ENCODE data around the gene INPP4B.

Gene INPP4B

DNA sequence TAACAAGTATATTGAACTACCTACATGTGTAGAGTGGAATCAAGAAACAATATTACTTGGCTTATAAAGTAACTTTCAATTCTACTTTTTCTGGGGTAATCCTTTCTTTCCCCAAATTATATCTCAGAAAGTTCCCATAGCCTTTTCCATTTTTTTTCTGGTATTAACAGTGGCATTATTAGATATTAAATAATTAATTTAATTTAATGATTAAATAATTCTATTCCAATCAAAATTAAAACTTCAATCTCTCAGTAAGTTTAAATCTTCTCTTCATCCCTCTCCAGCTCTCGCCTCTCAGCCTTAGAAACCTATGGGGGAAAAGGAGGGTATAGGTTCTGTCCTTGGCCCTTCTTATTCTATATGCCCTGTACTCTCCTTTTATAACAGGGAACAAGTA is 262.4 kb downstream of the INPP4B start:
- Mint-ChIP-seq H3K4me3 (no peak overlapping the region), H3K36me3 (peaks cover 52% of the 10 kb centered on the region), H3K9me3 (peaks cover 2% of the 10 kb centered on the region), H3K4me1 (peaks cover 10% of the 10 kb centered on the region), H3K27me3 (no peaks in the 10 kb centered on the region), H3K27ac (no peak overlapping the region)
- no peak for DNase-seq
- CTCF ChIA-PET: no interaction called here

DNA sequence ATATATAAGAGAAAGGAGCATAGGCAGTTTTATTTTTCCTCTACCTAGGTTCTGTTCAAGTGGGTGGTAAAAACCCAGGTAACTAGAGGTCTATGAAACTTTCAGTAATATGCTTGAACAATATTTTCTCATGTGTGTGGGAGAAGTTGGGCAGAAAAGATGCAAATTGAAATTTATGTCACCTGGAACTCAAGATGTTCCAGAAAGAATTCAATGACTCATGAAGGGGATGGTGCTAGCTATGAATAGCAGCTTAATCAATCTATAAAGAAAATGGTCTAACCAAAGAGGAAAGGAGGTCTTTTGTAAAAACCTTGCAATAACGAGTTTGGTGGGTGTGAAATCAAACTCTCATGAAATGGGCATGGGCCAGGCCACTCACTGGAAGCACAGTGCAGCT is 263.8 kb downstream of the INPP4B start:
- DNase-seq: no peak
- H3K27ac Mint-ChIP-seq: no peak overlapping the region
- CTCF ChIA-PET: interaction anchor here (0.7 kb wide), 1 partner anchor 25 kb away, joined by 4 read pairs; no protein-coding TSS in a partner anchor
- peaks cover 55% of the 10 kb centered on the region for H3K36me3 Mint-ChIP-seq
- H3K4me3 Mint-ChIP-seq: no peak overlapping the region
- H3K27me3 Mint-ChIP-seq: no peaks in the 10 kb centered on the region
- H3K4me1 Mint-ChIP-seq: peaks cover 10% of the 10 kb centered on the region
- H3K9me3 Mint-ChIP-seq: peaks cover 2% of the 10 kb centered on the region

DNA sequence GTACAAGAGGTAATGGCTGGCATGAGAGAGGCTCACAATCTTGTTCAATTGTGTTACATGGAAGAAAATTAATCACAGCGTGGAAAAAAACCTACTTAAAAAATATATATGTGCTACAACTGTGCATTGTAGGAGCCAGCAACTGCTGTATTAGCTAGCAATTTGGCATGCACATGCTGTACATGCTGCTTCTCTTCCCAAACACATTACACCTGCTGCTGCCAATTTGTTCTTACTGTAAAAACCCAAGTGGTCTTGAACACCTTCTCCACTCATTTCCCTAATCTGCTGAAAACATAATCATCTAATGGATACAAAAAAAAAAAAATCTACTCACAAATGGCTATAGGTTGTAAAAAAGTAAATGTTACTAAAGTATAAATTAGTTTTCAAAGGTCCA is 264.2 kb downstream of the INPP4B start:
- CTCF ChIA-PET: interaction anchor here (0.7 kb wide), 1 partner anchor 24 kb away, joined by 4 read pairs; no protein-coding TSS in a partner anchor
- peaks cover 10% of the 10 kb centered on the region for H3K4me1 Mint-ChIP-seq
- no peak overlapping the region for H3K4me3 Mint-ChIP-seq
- H3K9me3 Mint-ChIP-seq: peaks cover 2% of the 10 kb centered on the region
- H3K36me3 Mint-ChIP-seq: peaks cover 58% of the 10 kb centered on the region
- no peak overlapping the region for H3K27ac Mint-ChIP-seq
- no peaks in the 10 kb centered on the region for H3K27me3 Mint-ChIP-seq
- no peak for DNase-seq

DNA sequence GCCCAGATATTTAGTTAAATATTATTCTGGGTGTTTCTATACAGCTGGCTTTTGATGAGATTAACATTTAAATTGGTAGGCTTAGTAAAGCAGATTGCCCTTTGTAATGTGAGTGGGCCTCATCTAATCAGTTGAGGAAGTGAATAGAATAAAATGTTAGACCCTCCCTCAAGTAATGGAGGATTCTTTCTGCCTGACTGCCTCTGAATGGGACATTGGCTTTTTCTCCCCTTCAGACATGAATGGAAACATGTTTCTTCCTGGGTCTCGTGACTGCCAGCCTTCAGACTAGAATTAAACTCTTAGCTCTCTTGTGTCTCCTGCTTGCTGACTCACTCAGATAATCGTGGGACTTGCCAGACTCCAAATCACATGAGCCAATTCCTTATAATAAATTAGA is 266.7 kb downstream of the INPP4B start:
- DNase-seq: no peak
- H3K4me1 Mint-ChIP-seq: peaks cover 16% of the 10 kb centered on the region
- H3K27ac Mint-ChIP-seq: no peak overlapping the region
- H3K4me3 Mint-ChIP-seq: no peak overlapping the region
- peaks cover 53% of the 10 kb centered on the region for H3K36me3 Mint-ChIP-seq
- no peaks in the 10 kb centered on the region for H3K9me3 Mint-ChIP-seq
- CTCF ChIA-PET: no interaction called here
- no peaks in the 10 kb centered on the region for H3K27me3 Mint-ChIP-seq

DNA sequence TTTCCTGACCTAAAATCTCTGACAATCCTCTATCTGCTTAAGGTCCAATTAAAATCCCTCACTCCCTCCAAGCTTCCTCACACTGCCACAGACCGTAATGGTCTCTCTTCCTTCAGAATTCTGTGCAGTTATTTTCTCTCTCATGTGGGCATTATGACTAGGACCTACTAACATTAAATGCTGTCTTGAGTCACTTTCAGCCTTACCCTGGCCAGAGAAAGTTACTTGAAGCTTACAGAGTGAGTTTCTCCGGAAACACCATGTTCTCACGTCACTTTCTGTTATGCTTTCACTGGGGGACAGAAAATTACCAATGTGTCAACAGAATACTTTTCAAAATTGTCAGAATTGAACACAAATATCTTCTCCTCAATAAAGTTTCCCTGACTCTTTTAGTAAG is 271.8 kb downstream of the INPP4B start:
- Mint-ChIP-seq H3K36me3 (peaks cover 58% of the 10 kb centered on the region), H3K4me1 (peaks cover 38% of the 10 kb centered on the region), H3K9me3 (peaks cover 2% of the 10 kb centered on the region), H3K27ac (peak overlapping the region; percentile 26), H3K4me3 (no peak overlapping the region), H3K27me3 (no peaks in the 10 kb centered on the region)
- no peak for DNase-seq
- CTCF ChIA-PET: interaction anchor here (0.7 to 1.5 kb wide), 2 partner anchors 169 to 220 kb away, joined by 3 to 4 read pairs; no protein-coding TSS in a partner anchor

DNA sequence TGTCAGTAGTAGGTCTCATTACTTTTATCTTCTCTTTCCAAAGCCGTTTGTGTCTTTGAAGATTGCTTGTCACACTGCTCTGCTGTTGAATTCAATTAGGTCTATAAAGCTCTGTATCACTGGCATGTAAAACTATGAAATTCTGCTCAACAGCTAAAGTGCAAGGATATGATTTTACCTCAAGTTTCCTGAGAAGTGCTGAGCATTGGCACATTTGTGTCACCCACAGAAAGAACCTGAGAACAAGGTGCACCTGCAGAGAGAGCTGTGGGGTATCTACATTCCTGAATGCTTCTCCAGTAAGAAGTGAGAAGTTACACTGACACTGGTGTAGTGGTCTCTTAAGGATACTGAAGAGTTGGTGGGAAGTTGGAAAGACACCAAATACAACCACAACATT is 274.0 kb downstream of the INPP4B start:
- CTCF ChIA-PET: interaction anchor here (0.9 kb wide), 1 partner anchor 149 kb away, joined by 3 read pairs; no protein-coding TSS in a partner anchor
- Mint-ChIP-seq H3K36me3 (peaks cover 46% of the 10 kb centered on the region), H3K4me3 (no peak overlapping the region), H3K9me3 (peaks cover 2% of the 10 kb centered on the region), H3K27me3 (no peaks in the 10 kb centered on the region), H3K4me1 (peaks cover 49% of the 10 kb centered on the region), H3K27ac (no peak overlapping the region)
- no peak for DNase-seq

DNA sequence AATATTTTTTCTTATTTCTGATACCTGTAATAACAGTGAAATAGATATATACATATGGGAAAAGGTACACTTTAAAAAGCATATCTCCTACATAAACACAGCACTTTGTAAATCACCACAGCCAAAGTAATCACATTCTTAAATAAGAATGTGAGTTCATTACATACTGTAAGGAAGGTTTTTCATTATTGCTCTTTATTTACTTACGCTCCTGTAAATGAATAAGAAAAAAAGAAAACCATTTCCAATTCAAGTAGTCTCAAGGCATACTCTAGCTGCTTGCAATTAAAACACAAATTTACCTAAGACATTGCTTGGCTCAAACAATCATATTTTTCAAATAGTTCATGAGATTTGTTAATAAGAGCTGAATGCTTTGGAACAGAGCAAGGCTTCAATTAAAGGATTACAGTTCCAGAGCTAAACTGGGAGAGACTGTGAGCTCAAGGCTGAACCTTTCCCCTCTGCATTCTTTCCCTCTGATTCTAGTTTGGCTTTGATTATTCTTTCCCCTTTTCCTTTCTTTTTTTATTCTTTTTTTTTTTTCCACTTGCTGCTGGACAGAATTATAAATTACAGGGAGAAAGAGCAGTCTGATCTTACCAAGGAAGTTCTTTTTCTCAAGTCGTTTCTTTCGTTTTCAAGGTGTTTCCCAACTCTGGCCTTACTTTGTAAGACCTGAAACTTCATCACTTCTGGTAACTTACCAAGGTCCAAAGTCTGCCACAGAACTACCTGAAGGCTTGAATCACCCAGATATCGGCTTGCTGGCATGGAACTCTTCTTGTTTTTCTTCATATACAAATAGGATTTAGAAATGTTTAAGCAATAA is 278.3 kb downstream of the INPP4B start:
- Mint-ChIP-seq H3K27me3 (no peaks in the 10 kb centered on the region), H3K36me3 (peaks cover 22% of the 10 kb centered on the region), H3K4me1 (peaks cover 67% of the 10 kb centered on the region), H3K4me3 (peak overlapping the region; percentile 80), H3K9me3 (peaks cover 3% of the 10 kb centered on the region), H3K27ac (peak overlapping the region; percentile 90)
- CTCF ChIA-PET: interaction anchor here (0.6 to 4.7 kb wide), 13 partner anchors 12 to 440 kb away, joined by 3 to 76 read pairs (median 6); no protein-coding TSS in a partner anchor
- DNase-seq: no peak

DNA sequence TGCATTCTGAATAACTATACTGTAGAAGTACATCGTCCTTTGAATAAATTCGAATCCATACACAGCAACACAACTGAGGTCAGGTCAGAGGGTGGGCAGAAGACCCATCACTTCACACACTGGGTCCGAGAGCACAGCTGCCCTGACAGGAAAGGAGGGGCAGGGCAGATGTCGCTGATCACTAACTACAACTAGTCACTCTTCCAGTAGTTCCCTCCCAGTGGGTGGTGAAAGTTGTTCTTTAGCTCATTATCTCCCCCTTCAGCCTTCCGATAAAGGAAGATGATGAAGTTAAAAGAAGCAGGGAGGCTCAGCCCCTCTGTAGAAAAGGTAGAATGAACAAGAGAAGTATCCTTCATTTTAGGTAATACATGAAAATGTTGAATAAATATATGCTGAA is 278.9 kb downstream of the INPP4B start:
- no peaks in the 10 kb centered on the region for H3K27me3 Mint-ChIP-seq
- peak overlapping the region; percentile 90 for H3K27ac Mint-ChIP-seq
- peaks cover 2% of the 10 kb centered on the region for H3K9me3 Mint-ChIP-seq
- peak; percentile 63 for DNase-seq
- CTCF ChIA-PET: interaction anchor here (0.6 to 4.7 kb wide), 17 partner anchors 12 to 440 kb away, joined by 3 to 76 read pairs (median 4); no protein-coding TSS in a partner anchor
- peaks cover 66% of the 10 kb centered on the region for H3K4me1 Mint-ChIP-seq
- H3K4me3 Mint-ChIP-seq: peak overlapping the region; percentile 80
- peaks cover 20% of the 10 kb centered on the region for H3K36me3 Mint-ChIP-seq

DNA sequence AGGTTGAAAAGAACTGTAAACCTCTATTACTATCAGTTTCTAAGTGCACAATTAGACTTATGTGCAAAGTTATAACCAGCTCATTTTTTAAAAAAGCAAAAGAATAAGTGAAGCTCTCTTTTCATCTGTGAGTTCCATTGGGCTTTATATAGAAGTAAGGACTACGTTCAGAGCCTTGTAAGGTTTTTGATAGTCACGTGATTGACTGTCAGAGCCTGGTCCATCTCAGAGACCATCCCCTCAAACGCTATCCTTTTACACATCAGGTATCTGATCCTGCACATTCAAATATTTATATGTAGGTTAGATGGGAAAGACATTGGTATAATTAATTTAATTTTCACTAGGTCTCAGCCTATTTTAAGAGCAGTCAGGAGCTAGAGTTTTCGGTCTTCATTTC is 279.3 kb downstream of the INPP4B start:
- CTCF ChIA-PET: interaction anchor here (0.7 to 4.7 kb wide), 14 partner anchors 11 to 439 kb away, joined by 3 to 76 read pairs (median 4); no protein-coding TSS in a partner anchor

DNA sequence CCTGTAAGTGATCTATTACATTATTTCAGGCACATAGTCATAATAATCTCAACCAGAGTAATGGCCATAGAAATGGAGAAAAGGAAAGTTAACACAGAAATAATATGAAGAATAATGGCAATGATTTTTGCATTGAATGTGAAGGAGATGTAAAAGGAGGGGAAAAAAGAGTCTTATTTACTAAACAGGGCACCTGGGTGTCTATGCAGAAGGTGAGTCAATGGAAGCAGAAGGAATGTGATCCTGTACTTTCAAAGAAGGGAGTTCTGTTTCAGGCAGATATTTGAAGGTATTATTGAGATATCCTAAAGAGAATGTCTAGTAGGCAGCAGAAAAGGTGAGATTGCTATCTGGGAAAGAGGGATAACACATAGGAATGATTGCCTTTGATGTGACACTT is 279.9 kb downstream of the INPP4B start:
- peaks cover 18% of the 10 kb centered on the region for H3K36me3 Mint-ChIP-seq
- peak overlapping the region; percentile 80 for H3K4me3 Mint-ChIP-seq
- H3K27ac Mint-ChIP-seq: peak overlapping the region; percentile 90
- DNase-seq: no peak
- CTCF ChIA-PET: interaction anchor here (0.9 to 4.7 kb wide), 7 partner anchors 11 to 275 kb away, joined by 3 to 76 read pairs (median 4); no protein-coding TSS in a partner anchor
- peaks cover 2% of the 10 kb centered on the region for H3K9me3 Mint-ChIP-seq
- peaks cover 66% of the 10 kb centered on the region for H3K4me1 Mint-ChIP-seq
- H3K27me3 Mint-ChIP-seq: no peaks in the 10 kb centered on the region

More for the DNA sequence above, 279.3 kb downstream of the INPP4B start:
- H3K9me3 Mint-ChIP-seq: peaks cover 2% of the 10 kb centered on the region
- DNase-seq: no peak
- H3K27me3 Mint-ChIP-seq: no peaks in the 10 kb centered on the region
- H3K27ac Mint-ChIP-seq: peak overlapping the region; percentile 90
- H3K4me1 Mint-ChIP-seq: peaks cover 66% of the 10 kb centered on the region
- peak overlapping the region; percentile 80 for H3K4me3 Mint-ChIP-seq
- H3K36me3 Mint-ChIP-seq: peaks cover 18% of the 10 kb centered on the region

DNA sequence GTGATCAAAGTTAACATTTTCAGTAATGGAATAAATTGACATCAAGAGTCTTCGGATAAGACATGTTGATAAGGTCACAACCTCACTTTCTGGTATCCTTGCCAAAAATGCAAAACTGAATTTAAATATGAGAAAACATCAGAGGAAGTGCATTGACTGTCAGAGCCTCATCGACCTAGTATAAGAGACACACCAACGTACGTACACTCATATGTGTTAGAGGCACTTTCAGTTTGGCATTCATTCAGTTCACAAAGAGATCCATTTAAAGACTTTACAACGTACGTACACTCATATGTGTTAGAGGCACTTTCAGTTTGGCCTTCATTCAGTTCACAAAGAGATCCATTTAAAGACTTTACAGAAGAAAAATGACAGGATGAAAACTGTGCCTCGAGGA is 280.3 kb downstream of the INPP4B start:
- peaks cover 62% of the 10 kb centered on the region for H3K4me1 Mint-ChIP-seq
- peak overlapping the region; percentile 80 for H3K4me3 Mint-ChIP-seq
- peaks cover 15% of the 10 kb centered on the region for H3K36me3 Mint-ChIP-seq
- CTCF ChIA-PET: interaction anchor here (4.6 to 4.7 kb wide), 2 partner anchors 10 to 213 kb away, joined by 42 to 76 read pairs; no protein-coding TSS in a partner anchor
- H3K27me3 Mint-ChIP-seq: no peaks in the 10 kb centered on the region
- H3K27ac Mint-ChIP-seq: peak overlapping the region; percentile 90
- H3K9me3 Mint-ChIP-seq: peaks cover 2% of the 10 kb centered on the region
- peak; percentile 26 for DNase-seq

DNA sequence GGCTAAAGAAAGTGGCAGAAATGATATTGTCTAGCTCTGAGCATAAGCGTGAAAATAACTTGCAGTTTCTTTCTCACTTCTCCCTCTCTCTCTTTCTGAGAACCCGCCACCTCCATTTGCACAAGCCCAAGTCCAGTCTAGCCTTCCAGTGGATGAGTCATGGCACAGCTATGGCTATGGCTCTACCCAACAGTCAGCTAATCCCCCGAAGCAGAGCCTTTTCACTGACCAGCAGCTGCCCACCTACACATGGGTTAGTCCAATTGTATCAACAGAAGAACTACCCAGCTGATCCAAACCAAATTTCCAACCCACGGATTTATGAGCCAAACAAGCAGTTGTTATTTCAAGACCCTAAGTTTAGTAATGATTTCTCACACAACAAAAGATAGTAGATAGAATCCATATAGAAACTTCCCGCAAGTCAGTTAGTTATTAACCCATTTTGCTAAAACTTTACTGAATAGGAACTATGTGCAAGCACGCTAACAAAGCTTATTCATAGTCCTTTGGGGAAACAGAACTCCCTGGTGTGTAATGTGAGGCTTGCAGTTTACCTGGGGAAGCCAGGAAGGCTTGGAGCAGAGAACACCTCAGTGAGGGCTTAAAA is 282.3 kb downstream of the INPP4B start:
- peak overlapping the region; percentile 71 for H3K27ac Mint-ChIP-seq
- H3K4me1 Mint-ChIP-seq: peaks cover 63% of the 10 kb centered on the region

DNA sequence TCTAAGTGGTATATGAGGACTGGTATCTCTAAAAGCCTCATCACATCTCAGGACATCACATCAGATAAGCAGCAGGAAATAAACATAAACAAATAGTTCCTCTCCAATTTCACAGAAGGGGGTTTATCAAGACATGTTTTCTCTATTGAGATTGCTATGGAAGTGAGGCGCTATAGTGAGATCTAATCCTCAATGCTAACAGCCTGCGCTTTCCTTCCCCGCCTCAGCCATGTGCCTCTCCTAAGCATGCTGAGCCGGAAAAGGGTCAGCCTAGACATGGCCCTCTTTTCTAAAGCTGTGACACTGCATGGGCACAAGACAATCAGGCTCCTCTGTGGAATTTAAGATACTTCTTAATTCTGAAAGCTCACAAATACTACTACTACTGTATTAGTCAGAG is 286.1 kb downstream of the INPP4B start:
- DNase-seq: no peak
- no peak overlapping the region for H3K4me3 Mint-ChIP-seq
- H3K27ac Mint-ChIP-seq: no peak overlapping the region
- no peaks in the 10 kb centered on the region for H3K27me3 Mint-ChIP-seq
- peaks cover 2% of the 10 kb centered on the region for H3K9me3 Mint-ChIP-seq
- CTCF ChIA-PET: no interaction called here
- H3K4me1 Mint-ChIP-seq: peaks cover 72% of the 10 kb centered on the region
- H3K36me3 Mint-ChIP-seq: peaks cover 9% of the 10 kb centered on the region

More for the DNA sequence above, 282.3 kb downstream of the INPP4B start:
- CTCF ChIA-PET: interaction anchor here (1.2 kb wide), 1 partner anchor 185 kb away, joined by 4 read pairs; no protein-coding TSS in a partner anchor
- Mint-ChIP-seq H3K36me3 (peaks cover 11% of the 10 kb centered on the region), H3K27me3 (no peaks in the 10 kb centered on the region), H3K4me3 (peak overlapping the region; percentile 47), H3K9me3 (peaks cover 2% of the 10 kb centered on the region)
- DNase-seq: no peak

DNA sequence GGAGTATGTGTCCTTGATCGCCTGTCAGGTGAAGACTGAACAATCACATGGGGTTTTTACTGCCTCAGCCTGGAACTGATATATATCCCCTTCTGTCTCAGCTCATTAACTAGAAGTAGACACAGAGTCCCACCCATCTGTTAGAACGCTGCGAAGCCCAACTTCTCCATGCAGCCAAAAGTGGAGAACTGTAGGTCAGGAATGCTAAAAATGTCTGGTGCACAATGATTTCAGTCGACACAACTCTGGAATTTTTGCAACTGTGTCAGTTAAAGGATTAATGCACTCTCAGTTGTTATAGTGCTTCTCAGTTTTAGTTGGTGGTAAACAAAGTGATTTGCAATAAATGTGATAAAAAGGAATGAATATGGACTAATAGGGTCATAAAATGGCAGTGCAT is 287.2 kb downstream of the INPP4B start:
- Mint-ChIP-seq H3K27me3 (no peaks in the 10 kb centered on the region), H3K36me3 (peaks cover 8% of the 10 kb centered on the region), H3K9me3 (no peaks in the 10 kb centered on the region), H3K4me3 (no peak overlapping the region), H3K4me1 (peaks cover 70% of the 10 kb centered on the region), H3K27ac (peak overlapping the region; percentile 56)
- DNase-seq: no peak
- CTCF ChIA-PET: interaction anchor here (6.4 kb wide), 1 partner anchor 9 kb away, joined by 42 read pairs; no protein-coding TSS in a partner anchor
